Epithelial cell of esophagus (primary cell): ENCODE results near the gene ABHD12.
"Not testable (repeated sequence)": the region's sequence is repeated elsewhere in the genome, so short reads cannot be mapped to it uniquely, and the experiment has no call there.

Source experiments
- DNase-seq: peaks from one replicate; pipeline ENCODE4 v3.0.0; 2010; ENCODE audit warnings: low read depth
- H3K4me3 ChIP-seq: 2 replicates; pipeline ENCODE4 v1.5.1; 2011; ENCODE audit warnings: mild to moderate bottlenecking, low read length, control low read depth
- CTCF ChIP-seq: IDR thresholded peaks from 2 replicates; pipeline ENCODE4 v1.5.1; 2011; ENCODE audit warnings: low read depth, mild to moderate bottlenecking, low read length, control low read depth, inconsistent platforms; ENCODE audit not compliant: insufficient read depth; ENCODE audit errors: missing control alignments

The ABHD12 gene

GRCh38 chr20:25418776-25419175, 28.1 kb upstream of the ABHD12 start:
- peak; percentile 35 for DNase-seq
- H3K4me3 ChIP-seq = no peak overlapping the region
- TF ChIP-seq CTCF = no peak

- no peak for DNase-seq
- TF ChIP-seq CTCF = no peak
- H3K4me3 ChIP-seq = peak overlapping the region; percentile 81
Observed at GRCh38 chr20:25408890-25409289, 18.3 kb upstream of the ABHD12 start.

DNA sequence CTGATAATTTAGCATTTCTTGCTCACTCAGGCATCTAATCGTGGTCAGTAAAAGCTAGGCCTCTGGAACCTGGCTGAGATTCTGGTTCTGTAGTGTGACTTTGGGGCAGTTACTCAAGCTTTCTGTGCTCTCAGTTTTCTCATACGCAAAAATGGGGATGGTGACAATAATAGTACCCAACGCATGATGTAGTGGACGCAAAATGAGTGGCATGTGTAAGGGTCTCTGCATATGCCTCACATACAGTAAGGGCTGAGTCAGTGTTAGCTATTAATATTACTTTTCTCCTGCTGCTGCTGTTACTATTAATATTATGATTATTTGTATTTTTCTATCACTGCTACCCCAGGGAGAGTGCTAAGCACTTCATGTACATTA, 17.5 kb upstream of the ABHD12 start:
- H3K4me3 ChIP-seq = peak overlapping the region; percentile 81
- DNase-seq = no peak
- TF ChIP-seq CTCF = no peak

DNA sequence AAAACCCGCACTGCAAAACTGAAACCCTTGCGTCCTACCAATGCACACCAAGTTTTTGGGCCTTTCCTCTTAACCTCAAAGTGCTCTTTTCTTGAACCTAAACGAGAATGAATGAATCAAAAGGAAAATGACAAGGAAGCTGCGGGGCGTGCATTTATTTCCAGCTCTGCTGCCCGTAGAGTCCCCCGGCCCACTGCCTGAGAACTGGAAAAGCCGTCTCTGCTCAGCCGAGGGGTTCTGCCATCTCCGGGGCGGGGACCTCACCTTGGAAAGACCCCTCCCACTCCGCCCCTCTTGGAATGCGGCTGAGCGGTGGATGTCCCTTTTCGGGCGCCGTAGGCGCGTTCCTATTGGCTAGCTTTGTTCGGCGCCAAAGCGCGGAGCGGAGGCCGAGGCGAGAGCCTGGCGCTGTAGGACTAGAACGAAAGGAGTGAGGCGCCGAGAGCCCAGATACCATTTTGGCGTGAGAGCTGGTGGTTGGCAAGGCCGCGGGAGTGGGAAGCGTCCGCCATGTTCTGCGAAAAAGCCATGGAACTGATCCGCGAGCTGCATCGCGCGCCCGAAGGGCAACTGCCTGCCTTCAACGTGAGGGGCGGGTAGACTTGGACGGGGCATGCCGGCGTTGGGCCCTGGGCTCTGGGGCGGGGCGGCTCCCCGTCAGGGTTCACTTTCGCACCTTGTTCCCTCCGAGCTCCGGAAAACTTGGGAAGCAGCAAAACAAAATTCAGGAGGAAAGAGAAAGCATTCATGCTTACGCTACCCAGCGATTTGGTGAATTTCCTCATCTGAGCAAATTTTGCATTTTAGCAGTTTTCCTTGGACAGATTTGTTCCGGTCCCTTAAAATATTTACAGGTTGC, 16.9 kb upstream of the ABHD12 start, which contains the start of gene GINS1:
GINS1 (plus strand) TSS at position 363 of the 859 bp plus-strand sequence; CDS start at position 511, 148 bp downstream.
- no peak for TF ChIP-seq CTCF
- H3K4me3 ChIP-seq = peak within 1 kb of the TSS; percentile 81
- DNase-seq = peak; percentile 89

- no peak for TF ChIP-seq CTCF
- no peak overlapping the region for H3K4me3 ChIP-seq
- DNase-seq = no peak
Observed at GRCh38 chr20:25402583-25402982, 11.9 kb upstream of the ABHD12 start.

DNA sequence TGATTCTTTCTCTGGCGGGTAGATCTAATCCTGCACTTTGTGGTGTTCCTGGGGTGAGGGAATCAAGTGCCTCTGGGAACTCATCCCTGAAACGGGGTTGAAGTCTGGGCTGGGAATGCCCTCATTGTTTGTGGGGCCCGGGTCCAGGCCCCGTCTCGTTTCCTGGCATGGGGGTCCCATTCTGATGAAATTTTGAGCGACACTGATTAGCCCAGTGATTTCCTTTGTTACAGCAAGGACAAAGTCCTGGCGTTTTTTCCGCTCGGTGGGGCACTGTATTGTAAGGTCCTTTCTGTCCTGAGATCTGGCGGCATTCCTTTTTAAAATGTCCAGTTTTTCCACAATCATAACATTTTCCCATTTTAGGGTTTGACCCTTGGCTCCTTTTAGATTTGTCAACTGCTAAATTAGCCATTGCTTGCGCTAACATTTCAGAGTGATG, 9.7 kb upstream of the ABHD12 start:
- not testable (repeated sequence) for H3K4me3 ChIP-seq, DNase-seq

GRCh38 chr20:25399037-25399430, 8.4 kb upstream of the ABHD12 start:
- TF ChIP-seq CTCF = peak; percentile 64
- DNase-seq = peak; percentile 80
- no peak overlapping the region for H3K4me3 ChIP-seq
